ENCODE data around the gene WDR70. TPM values are rescaled to one million over a fixed set of nuclear protein-coding genes. Genes with fewer than 3 reads are reported as not detected.
A peak's percentile ranks its signal among the peaks of the same experiment; 100 is the strongest.
"Not testable (repeated sequence)": the region's sequence is repeated elsewhere in the genome, so short reads cannot be mapped to it uniquely, and the experiment has no call there.

The WDR70 gene
- 32.7 TPM for polyA plus RNA-seq (2013, experiment 1 of 2)
- 32.6 TPM for polyA plus RNA-seq (2013, experiment 2 of 2)

DNA sequence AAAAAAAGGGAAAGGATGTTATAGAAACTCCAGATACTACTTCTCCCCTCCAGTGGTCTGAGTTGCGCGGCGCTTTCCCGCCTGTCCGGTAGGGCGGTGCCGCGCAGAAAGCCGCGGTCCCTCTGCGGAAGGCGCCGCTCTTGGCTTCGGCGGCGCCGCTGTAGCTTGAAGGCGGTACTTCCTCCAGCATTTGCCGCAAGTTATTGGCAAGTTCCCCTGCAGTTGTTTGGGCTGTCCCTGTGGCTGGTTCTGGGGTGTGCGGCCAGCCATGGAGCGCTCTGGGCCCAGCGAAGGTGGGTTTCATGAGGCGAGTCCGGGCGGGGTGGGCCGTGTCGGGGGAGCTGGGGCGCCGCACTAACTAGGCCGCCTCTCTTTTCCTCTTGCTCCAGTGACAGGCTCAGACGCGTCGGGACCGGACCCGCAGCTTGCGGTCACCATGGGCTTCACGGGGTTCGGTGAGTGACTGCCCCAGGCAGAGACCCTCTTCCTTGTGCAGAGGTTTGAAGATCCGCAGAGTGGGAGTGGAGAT lies at the start of gene WDR70:
Gene WDR70 (plus strand): TSS at position 219 of the 529 bp plus-strand sequence. CDS start 50 bp downstream, at position 269.
- H2AK5ac ChIP-seq (ENCODE audit: low read length); H2BK120ac ChIP-seq (ENCODE audit: low read depth, low read length); H3K36me3 ChIP-seq (ENCODE audit: control insufficient read depth, insufficient read depth, low read length); H4K8ac ChIP-seq (ENCODE audit: low read depth, low read length); H2BK5ac ChIP-seq (ENCODE audit: low read length); H3K4ac ChIP-seq (ENCODE audit: low read depth, low read length); H3K18ac ChIP-seq (ENCODE audit: low read length); H3K27ac ChIP-seq (ENCODE audit: low read depth, low read length); H3K27me3 ChIP-seq (ENCODE audit: insufficient read depth, low read length, poor library complexity); H3K79me1 ChIP-seq (ENCODE audit: low read length); H3K79me2 ChIP-seq (ENCODE audit: control insufficient read depth, insufficient read depth, low read length); H2BK15ac ChIP-seq (replicated peaks; ENCODE audit: low read depth); H4K5ac ChIP-seq (ENCODE audit: low read length); H3K4me1 ChIP-seq (ENCODE audit: control insufficient read depth, low read depth, low read length); H3K23ac ChIP-seq (ENCODE audit: low read length): not testable (repeated sequence)
- Histone ChIP-seq H3K56ac (ENCODE audit: low read length) (peak within 1 kb of the TSS; percentile 80), H3K4me3 (ENCODE audit: low read length) (peak within 1 kb of the TSS; percentile 74), H3K4me2 (ENCODE audit: low read length) (peak within 1 kb of the TSS; percentile 74), H3K9ac (ENCODE audit: low read length) (peak within 1 kb of the TSS; percentile 78)
- peak; percentile 94 for DNase-seq
- WGBS (ENCODE audit: extremely low coverage, insufficient coverage, low lambda C conversion rate), result no CpG with 5 or more reads among the region's 39 CpGs

- not testable (repeated sequence) for H4K5ac ChIP-seq (ENCODE audit: low read length); H3K4me2 ChIP-seq (ENCODE audit: low read length); H4K8ac ChIP-seq (ENCODE audit: low read depth, low read length); H3K79me2 ChIP-seq (ENCODE audit: control insufficient read depth, insufficient read depth, low read length); H2BK5ac ChIP-seq (ENCODE audit: low read length); H3K23ac ChIP-seq (ENCODE audit: low read length); H3K27me3 ChIP-seq (ENCODE audit: insufficient read depth, low read length, poor library complexity); H3K56ac ChIP-seq (ENCODE audit: low read length); H3K4ac ChIP-seq (ENCODE audit: low read depth, low read length); H3K9ac ChIP-seq (ENCODE audit: low read length); H3K4me1 ChIP-seq (ENCODE audit: control insufficient read depth, low read depth, low read length); H3K4me3 ChIP-seq (ENCODE audit: low read length); H2BK120ac ChIP-seq (ENCODE audit: low read depth, low read length); H3K18ac ChIP-seq (ENCODE audit: low read length); H3K79me1 ChIP-seq (ENCODE audit: low read length); H3K36me3 ChIP-seq (ENCODE audit: control insufficient read depth, insufficient read depth, low read length); DNase-seq; H3K27ac ChIP-seq (ENCODE audit: low read depth, low read length); H2BK15ac ChIP-seq (replicated peaks; ENCODE audit: low read depth); H2AK5ac ChIP-seq (ENCODE audit: low read length)
- no CpG with 5 or more reads among the region's 12 CpGs for WGBS (ENCODE audit: extremely low coverage, insufficient coverage, low lambda C conversion rate)
Observed at GRCh38 chr5:37334754-37335153, 44.4 kb upstream of the WDR70 start.

- not testable (repeated sequence) for H4K5ac ChIP-seq (ENCODE audit: low read length); H2BK5ac ChIP-seq (ENCODE audit: low read length); H2AK5ac ChIP-seq (ENCODE audit: low read length); H3K4me1 ChIP-seq (ENCODE audit: control insufficient read depth, low read depth, low read length); H3K36me3 ChIP-seq (ENCODE audit: control insufficient read depth, insufficient read depth, low read length); H2BK120ac ChIP-seq (ENCODE audit: low read depth, low read length); H3K23ac ChIP-seq (ENCODE audit: low read length); H4K8ac ChIP-seq (ENCODE audit: low read depth, low read length); H3K27ac ChIP-seq (ENCODE audit: low read depth, low read length); H3K4me3 ChIP-seq (ENCODE audit: low read length); H2BK15ac ChIP-seq (replicated peaks; ENCODE audit: low read depth); H3K4me2 ChIP-seq (ENCODE audit: low read length); H3K79me1 ChIP-seq (ENCODE audit: low read length); H3K79me2 ChIP-seq (ENCODE audit: control insufficient read depth, insufficient read depth, low read length); H3K18ac ChIP-seq (ENCODE audit: low read length); H3K56ac ChIP-seq (ENCODE audit: low read length); H3K9ac ChIP-seq (ENCODE audit: low read length); DNase-seq; H3K27me3 ChIP-seq (ENCODE audit: insufficient read depth, low read length, poor library complexity); H3K4ac ChIP-seq (ENCODE audit: low read depth, low read length)
- WGBS (ENCODE audit: extremely low coverage, insufficient coverage, low lambda C conversion rate), result no CpG with 5 or more reads among the region's 18 CpGs
Observed at GRCh38 chr5:37342741-37343140, 36.4 kb upstream of the WDR70 start.

GRCh38 chr5:37355161-37355560 lies 24.0 kb upstream of the WDR70 start:
- Histone ChIP-seq H3K9ac (ENCODE audit: low read length) (no peak overlapping the region), H4K8ac (ENCODE audit: low read depth, low read length) (no peak overlapping the region), H2AK5ac (ENCODE audit: low read length) (no peak overlapping the region), H3K4me1 (ENCODE audit: control insufficient read depth, low read depth, low read length) (no peaks in the 10 kb centered on the region), H3K79me1 (ENCODE audit: low read length) (peaks cover 2% of the 10 kb centered on the region), H3K36me3 (ENCODE audit: control insufficient read depth, insufficient read depth, low read length) (peaks cover 3% of the 10 kb centered on the region), H2BK5ac (ENCODE audit: low read length) (no peak overlapping the region), H3K27ac (ENCODE audit: low read depth, low read length) (no peak overlapping the region), H3K79me2 (ENCODE audit: control insufficient read depth, insufficient read depth, low read length) (no peaks in the 10 kb centered on the region), H4K5ac (ENCODE audit: low read length) (no peak overlapping the region), H3K4me3 (ENCODE audit: low read length) (no peak overlapping the region), H3K4ac (ENCODE audit: low read depth, low read length) (no peak overlapping the region), H3K56ac (ENCODE audit: low read length) (no peak overlapping the region), H3K4me2 (ENCODE audit: low read length) (no peak overlapping the region), H2BK120ac (ENCODE audit: low read depth, low read length) (no peak overlapping the region), H3K18ac (ENCODE audit: low read length) (no peak overlapping the region), H2BK15ac (replicated peaks; ENCODE audit: low read depth) (no peak overlapping the region), H3K27me3 (ENCODE audit: insufficient read depth, low read length, poor library complexity) (no peaks in the 10 kb centered on the region), H3K23ac (ENCODE audit: low read length) (no peak overlapping the region)
- WGBS (ENCODE audit: extremely low coverage, insufficient coverage, low lambda C conversion rate), result no CpG with 5 or more reads among the region's 6 CpGs
- no peak for DNase-seq

DNA sequence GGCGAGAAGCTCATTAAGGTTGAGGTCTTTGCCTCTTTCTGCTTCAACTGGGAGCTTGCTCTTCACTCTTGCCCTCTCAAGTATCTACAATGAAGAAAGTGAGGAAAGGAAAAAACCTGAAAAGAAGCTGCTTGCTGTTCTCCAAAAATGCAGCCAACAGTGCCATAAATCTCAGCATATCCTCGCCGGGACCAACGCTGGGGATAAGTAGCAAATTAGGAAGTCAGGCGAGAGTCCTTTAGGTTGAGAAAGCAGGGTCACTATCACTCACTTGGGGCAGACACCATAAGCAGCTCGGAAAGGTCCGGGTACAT lies 8.6 kb upstream of the WDR70 start:
- peak; percentile 8 for DNase-seq
- peak overlapping the region; percentile 95 for H3K4me3 ChIP-seq (ENCODE audit: low read length)
- no peak overlapping the region for H4K5ac ChIP-seq (ENCODE audit: low read length)
- H2BK5ac ChIP-seq (ENCODE audit: low read length), result no peak overlapping the region
- H3K36me3 ChIP-seq (ENCODE audit: control insufficient read depth, insufficient read depth, low read length), result no peaks in the 10 kb centered on the region
- peak overlapping the region; percentile 69 for H3K18ac ChIP-seq (ENCODE audit: low read length)
- no peaks in the 10 kb centered on the region for H3K4me1 ChIP-seq (ENCODE audit: control insufficient read depth, low read depth, low read length)
- H3K27me3 ChIP-seq (ENCODE audit: insufficient read depth, low read length, poor library complexity), result no peaks in the 10 kb centered on the region
- peaks cover 2% of the 10 kb centered on the region for H3K79me1 ChIP-seq (ENCODE audit: low read length)
- no peak overlapping the region for H3K4ac ChIP-seq (ENCODE audit: low read depth, low read length)
- peaks cover 42% of the 10 kb centered on the region for H3K79me2 ChIP-seq (ENCODE audit: control insufficient read depth, insufficient read depth, low read length)
- H4K8ac ChIP-seq (ENCODE audit: low read depth, low read length), result no peak overlapping the region
- peak overlapping the region; percentile 98 for H3K9ac ChIP-seq (ENCODE audit: low read length)
- H2BK15ac ChIP-seq (replicated peaks; ENCODE audit: low read depth), result no peak overlapping the region
- H3K56ac ChIP-seq (ENCODE audit: low read length), result peak overlapping the region; percentile 95
- H2BK120ac ChIP-seq (ENCODE audit: low read depth, low read length), result no peak overlapping the region
- WGBS (ENCODE audit: extremely low coverage, insufficient coverage, low lambda C conversion rate), result no CpG with 5 or more reads among the region's 7 CpGs
- H3K27ac ChIP-seq (ENCODE audit: low read depth, low read length), result peak overlapping the region; percentile 22
- no peak overlapping the region for H2AK5ac ChIP-seq (ENCODE audit: low read length)
- H3K4me2 ChIP-seq (ENCODE audit: low read length), result peak overlapping the region; percentile 80
- H3K23ac ChIP-seq (ENCODE audit: low read length), result no peak overlapping the region
